ENCODE results near the gene ADI1.

ADI1 gene

DNA sequence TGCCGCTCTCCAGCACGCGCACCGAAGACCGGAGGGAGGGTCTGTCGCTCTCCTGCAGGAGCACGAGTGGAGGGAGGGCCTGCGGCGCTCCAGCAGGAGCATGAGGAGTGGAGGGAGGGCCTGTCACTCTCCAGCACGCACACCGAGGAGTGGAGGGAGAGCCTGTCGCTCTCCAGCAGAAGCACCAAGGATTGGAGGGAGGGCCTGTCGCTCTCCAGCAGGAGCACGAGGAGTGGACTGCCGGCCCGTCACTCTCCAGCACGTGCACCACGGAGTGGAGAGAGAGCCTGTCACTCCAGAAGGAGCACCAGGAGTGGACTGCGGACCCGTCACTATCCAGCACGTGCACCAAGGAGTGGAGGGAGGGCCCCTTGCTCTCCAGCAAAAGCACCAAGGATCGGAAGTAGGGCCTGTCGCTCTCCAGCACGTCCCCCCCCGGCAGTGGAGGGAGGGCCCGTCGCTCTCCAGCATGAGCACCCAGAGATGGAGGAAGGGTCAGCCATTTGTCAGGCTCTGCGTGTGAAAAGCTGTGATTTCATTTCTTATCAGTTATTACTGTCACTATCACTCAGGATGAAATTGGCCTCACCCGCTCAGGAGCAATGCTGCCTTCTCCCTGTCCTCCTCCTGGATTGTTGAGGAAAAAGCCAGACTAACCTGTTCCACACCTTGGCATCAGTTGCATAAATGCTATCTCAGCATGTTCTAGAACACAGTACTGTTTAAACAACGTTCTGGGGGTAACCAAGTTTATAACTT lies 35.9 kb downstream of the ADI1 start:
- H3K27me3 ChIP-seq (ENCODE audit: insufficient read depth, poor library complexity, severe bottlenecking) = no peaks in the 10 kb centered on the region
- TF ChIP-seq GABPA (IDR thresholded peaks at IDR 0.05; ENCODE audit: low read depth) (no peak), SPI1 (IDR thresholded peaks at IDR 0.05; ENCODE audit: borderline replicate concordance, low read depth) (no peak), POLR2AphosphoS5 (IDR thresholded peaks at IDR 0.05; ENCODE audit: low read depth) (no peak)
- TF ChIP-seq, protein P1, sequence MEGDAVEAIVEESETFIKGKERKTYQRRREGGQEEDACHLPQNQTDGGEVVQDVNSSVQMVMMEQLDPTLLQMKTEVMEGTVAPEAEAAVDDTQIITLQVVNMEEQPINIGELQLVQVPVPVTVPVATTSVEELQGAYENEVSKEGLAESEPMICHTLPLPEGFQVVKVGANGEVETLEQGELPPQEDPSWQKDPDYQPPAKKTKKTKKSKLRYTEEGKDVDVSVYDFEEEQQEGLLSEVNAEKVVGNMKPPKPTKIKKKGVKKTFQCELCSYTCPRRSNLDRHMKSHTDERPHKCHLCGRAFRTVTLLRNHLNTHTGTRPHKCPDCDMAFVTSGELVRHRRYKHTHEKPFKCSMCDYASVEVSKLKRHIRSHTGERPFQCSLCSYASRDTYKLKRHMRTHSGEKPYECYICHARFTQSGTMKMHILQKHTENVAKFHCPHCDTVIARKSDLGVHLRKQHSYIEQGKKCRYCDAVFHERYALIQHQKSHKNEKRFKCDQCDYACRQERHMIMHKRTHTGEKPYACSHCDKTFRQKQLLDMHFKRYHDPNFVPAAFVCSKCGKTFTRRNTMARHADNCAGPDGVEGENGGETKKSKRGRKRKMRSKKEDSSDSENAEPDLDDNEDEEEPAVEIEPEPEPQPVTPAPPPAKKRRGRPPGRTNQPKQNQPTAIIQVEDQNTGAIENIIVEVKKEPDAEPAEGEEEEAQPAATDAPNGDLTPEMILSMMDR (IDR thresholded peaks at IDR 0.05; ENCODE audit: insufficient read depth, low read length) = no peak
- TF ChIP-seq, protein P2, sequence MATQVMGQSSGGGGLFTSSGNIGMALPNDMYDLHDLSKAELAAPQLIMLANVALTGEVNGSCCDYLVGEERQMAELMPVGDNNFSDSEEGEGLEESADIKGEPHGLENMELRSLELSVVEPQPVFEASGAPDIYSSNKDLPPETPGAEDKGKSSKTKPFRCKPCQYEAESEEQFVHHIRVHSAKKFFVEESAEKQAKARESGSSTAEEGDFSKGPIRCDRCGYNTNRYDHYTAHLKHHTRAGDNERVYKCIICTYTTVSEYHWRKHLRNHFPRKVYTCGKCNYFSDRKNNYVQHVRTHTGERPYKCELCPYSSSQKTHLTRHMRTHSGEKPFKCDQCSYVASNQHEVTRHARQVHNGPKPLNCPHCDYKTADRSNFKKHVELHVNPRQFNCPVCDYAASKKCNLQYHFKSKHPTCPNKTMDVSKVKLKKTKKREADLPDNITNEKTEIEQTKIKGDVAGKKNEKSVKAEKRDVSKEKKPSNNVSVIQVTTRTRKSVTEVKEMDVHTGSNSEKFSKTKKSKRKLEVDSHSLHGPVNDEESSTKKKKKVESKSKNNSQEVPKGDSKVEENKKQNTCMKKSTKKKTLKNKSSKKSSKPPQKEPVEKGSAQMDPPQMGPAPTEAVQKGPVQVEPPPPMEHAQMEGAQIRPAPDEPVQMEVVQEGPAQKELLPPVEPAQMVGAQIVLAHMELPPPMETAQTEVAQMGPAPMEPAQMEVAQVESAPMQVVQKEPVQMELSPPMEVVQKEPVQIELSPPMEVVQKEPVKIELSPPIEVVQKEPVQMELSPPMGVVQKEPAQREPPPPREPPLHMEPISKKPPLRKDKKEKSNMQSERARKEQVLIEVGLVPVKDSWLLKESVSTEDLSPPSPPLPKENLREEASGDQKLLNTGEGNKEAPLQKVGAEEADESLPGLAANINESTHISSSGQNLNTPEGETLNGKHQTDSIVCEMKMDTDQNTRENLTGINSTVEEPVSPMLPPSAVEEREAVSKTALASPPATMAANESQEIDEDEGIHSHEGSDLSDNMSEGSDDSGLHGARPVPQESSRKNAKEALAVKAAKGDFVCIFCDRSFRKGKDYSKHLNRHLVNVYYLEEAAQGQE (IDR thresholded peaks at IDR 0.05; ENCODE audit: insufficient replicate concordance, low read depth) = no peak
- H3K4me3 ChIP-seq (replicated peaks; ENCODE audit: insufficient read depth, low read length) = no peak overlapping the region
- no peak for DNase-seq (ENCODE audit: low read depth in 1 of 2, low spot score in 1 of 2)
- no peak overlapping the region for H3K27ac ChIP-seq (replicated peaks)

DNA sequence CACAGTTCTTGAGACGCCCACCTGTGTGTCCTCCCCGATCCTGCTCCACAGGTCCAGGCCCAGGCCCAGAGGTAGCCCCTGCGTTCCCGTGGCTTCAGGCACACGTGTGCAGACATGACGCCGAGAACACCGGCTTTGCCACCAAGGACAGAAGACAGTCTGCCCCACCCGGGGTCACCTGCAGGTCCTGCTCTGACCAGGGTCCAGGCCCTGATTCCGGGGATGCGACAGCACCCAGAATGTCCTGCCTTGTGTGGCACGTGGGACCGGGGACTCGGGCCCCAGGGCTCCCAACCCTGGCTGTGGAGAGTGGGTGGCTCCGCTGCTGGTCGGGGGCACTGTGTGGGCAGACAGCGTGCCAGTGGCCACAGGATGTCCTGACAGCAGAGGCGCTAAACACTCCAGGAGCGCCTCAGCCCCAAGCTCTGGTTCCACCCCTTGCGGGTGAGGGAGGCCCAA lies 36.9 kb downstream of the ADI1 start:
- no peaks in the 10 kb centered on the region for H3K27me3 ChIP-seq (ENCODE audit: insufficient read depth, poor library complexity, severe bottlenecking)
- TF ChIP-seq SPI1 (IDR thresholded peaks at IDR 0.05; ENCODE audit: borderline replicate concordance, low read depth) = no peak
- no peak for TF ChIP-seq GABPA (IDR thresholded peaks at IDR 0.05; ENCODE audit: low read depth)
- TF ChIP-seq, protein P1 (IDR thresholded peaks at IDR 0.05; ENCODE audit: insufficient read depth, low read length) = no peak
- TF ChIP-seq, protein P2 (IDR thresholded peaks at IDR 0.05; ENCODE audit: insufficient replicate concordance, low read depth) = no peak
- no peak for TF ChIP-seq POLR2AphosphoS5 (IDR thresholded peaks at IDR 0.05; ENCODE audit: low read depth)
- DNase-seq (ENCODE audit: low read depth in 1 of 2, low spot score in 1 of 2) = no peak
- H3K4me3 ChIP-seq (replicated peaks; ENCODE audit: insufficient read depth, low read length) = no peak overlapping the region
- H3K27ac ChIP-seq (replicated peaks) = no peak overlapping the region

DNA sequence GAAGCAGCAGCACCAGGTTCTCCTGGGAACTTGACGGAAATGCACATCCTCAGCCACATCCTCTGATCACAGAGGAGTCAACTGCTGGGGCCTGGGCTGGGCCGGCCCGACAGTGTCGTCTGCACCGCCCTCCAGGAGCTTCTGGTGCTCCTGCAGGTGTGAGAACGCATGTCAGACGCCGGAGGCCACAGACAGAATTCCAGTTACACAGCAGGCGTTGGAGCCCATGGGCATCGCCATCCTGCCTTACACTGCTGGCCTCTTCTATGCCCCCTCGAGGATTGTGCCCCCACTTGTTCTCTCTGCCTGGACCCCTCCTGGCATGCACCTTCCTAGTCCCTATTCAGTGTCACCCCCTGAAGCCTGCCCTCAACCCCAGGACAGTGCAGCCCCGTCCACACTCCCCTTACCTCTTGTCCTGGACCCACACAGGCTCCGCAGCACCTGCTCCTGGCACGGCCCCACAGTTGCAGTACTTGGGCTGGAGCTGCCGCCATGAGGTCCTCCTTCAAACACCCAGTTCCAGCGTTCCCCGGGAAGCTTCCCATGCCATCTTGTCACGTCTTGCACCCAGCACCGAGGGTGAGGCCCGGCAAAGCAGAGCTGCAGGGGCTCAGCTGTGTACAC lies 37.5 kb downstream of the ADI1 start:
- DNase-seq (ENCODE audit: low read depth in 1 of 2, low spot score in 1 of 2) = no peak
- Histone ChIP-seq H3K4me3 (replicated peaks; ENCODE audit: insufficient read depth, low read length) (no peak overlapping the region), H3K27ac (replicated peaks) (no peak overlapping the region), H3K27me3 (ENCODE audit: insufficient read depth, poor library complexity, severe bottlenecking) (no peaks in the 10 kb centered on the region)
- no peak for TF ChIP-seq POLR2AphosphoS5 (IDR thresholded peaks at IDR 0.05; ENCODE audit: low read depth)
- TF ChIP-seq, protein P1 (IDR thresholded peaks at IDR 0.05; ENCODE audit: insufficient read depth, low read length) = no peak

All from HL-60 (cell line).